Parathyroid adenoma (tissue), 2 donors: ENCODE measurements around the gene TMCC1.

Source experiments
- H2AFZ ChIP-seq: fragments of 300-600 bp; sonication (generic); one replicate; pipeline ENCODE4 v1.7.0; 2017; ENCODE audit warnings: antibody characterized with exemption, mild to moderate bottlenecking
- H3K27ac ChIP-seq: fragments of 300-600 bp; sonication (generic); one replicate; pipeline ENCODE4 v1.7.0; 2017
- H3K27me3 ChIP-seq: fragments of 300-600 bp; sonication (generic); one replicate; pipeline ENCODE4 v1.7.0; 2017; ENCODE audit warnings: low read length; ENCODE audit not compliant: control insufficient read depth, insufficient read depth
- H3K36me3 ChIP-seq: fragments of 300-600 bp; sonication (generic); one replicate; pipeline ENCODE4 v1.7.0; 2017; ENCODE audit warnings: low read length; ENCODE audit not compliant: control insufficient read depth, insufficient read depth
- H3K4me1 ChIP-seq: fragments of 300-600 bp; sonication (generic); one replicate; pipeline ENCODE4 v1.7.0; 2017; ENCODE audit warnings: control low read depth
- H3K4me2 ChIP-seq: fragments of 300-600 bp; sonication (generic); one replicate; pipeline ENCODE4 v1.7.0; 2017; ENCODE audit warnings: low read length
- H3K4me3 ChIP-seq: fragments of 300-600 bp; sonication (generic); one replicate; pipeline ENCODE4 v1.7.0; 2017; ENCODE audit warnings: low read depth, low read length
- H3K79me2 ChIP-seq: fragments of 300-600 bp; sonication (generic); one replicate; pipeline ENCODE4 v1.7.0; 2017; ENCODE audit warnings: control low read depth
- H3K9ac ChIP-seq: fragments of 300-600 bp; sonication (generic); one replicate; pipeline ENCODE4 v1.7.0; 2017; ENCODE audit warnings: mild to moderate bottlenecking
- H3K9me3 ChIP-seq: fragments of 300-600 bp; sonication (generic); one replicate; pipeline ENCODE4 v1.7.0; 2017; ENCODE audit warnings: low read length; ENCODE audit not compliant: control insufficient read depth
- CTCF ChIP-seq: fragments of 300-600 bp; sonication (generic); IDR thresholded peaks from one replicate; pipeline ENCODE4 v1.7.0; 2017; ENCODE audit warnings: antibody characterized with exemption, mild to moderate bottlenecking
- donor health status: primary hyperparathyroidism.

TMCC1 gene

GRCh38 chr3:129938140-129938930 lies 44.8 kb upstream of the TMCC1 start:
- no peak overlapping the region for H3K4me3 ChIP-seq
- no peaks in the 10 kb centered on the region for H3K9me3 ChIP-seq
- no peaks in the 10 kb centered on the region for H3K27me3 ChIP-seq
- H3K9ac ChIP-seq, result no peak overlapping the region
- H2AFZ ChIP-seq, result no peak overlapping the region
- H3K36me3 ChIP-seq, result no peaks in the 10 kb centered on the region
- no peak overlapping the region for H3K27ac ChIP-seq
- no peaks in the 10 kb centered on the region for H3K4me1 ChIP-seq
- no peak for TF ChIP-seq CTCF
- H3K4me2 ChIP-seq, result no peak overlapping the region
- H3K79me2 ChIP-seq, result no peaks in the 10 kb centered on the region

- no peak overlapping the region for H2AFZ ChIP-seq
- no peaks in the 10 kb centered on the region for H3K9me3 ChIP-seq
- no peaks in the 10 kb centered on the region for H3K27me3 ChIP-seq
- no peak overlapping the region for H3K27ac ChIP-seq
- H3K4me1 ChIP-seq, result no peaks in the 10 kb centered on the region
- no peaks in the 10 kb centered on the region for H3K36me3 ChIP-seq
- H3K4me3 ChIP-seq, result no peak overlapping the region
- H3K79me2 ChIP-seq, result no peaks in the 10 kb centered on the region
- H3K9ac ChIP-seq, result no peak overlapping the region
- H3K4me2 ChIP-seq, result no peak overlapping the region
- no peak for TF ChIP-seq CTCF
Observed at GRCh38 chr3:129937717-129938116, 44.2 kb upstream of the TMCC1 start.

GRCh38 chr3:129936757-129937156 lies 43.2 kb upstream of the TMCC1 start:
- H3K27ac ChIP-seq, result no peak overlapping the region
- H3K9ac ChIP-seq, result no peak overlapping the region

GRCh38 chr3:129934234-129935123 lies 41.0 kb upstream of the TMCC1 start:
- Histone ChIP-seq H3K4me2 (no peak overlapping the region), H3K9me3 (no peaks in the 10 kb centered on the region), H3K27me3 (no peaks in the 10 kb centered on the region), H2AFZ (peak overlapping the region; percentile 74), H3K27ac (no peak overlapping the region), H3K36me3 (no peaks in the 10 kb centered on the region), H3K9ac (no peak overlapping the region), H3K79me2 (no peaks in the 10 kb centered on the region), H3K4me3 (no peak overlapping the region), H3K4me1 (no peaks in the 10 kb centered on the region)
- TF ChIP-seq CTCF, result peak; percentile 93

More at GRCh38 chr3:129936757-129937156, 43.2 kb upstream of the TMCC1 start:
- Histone ChIP-seq H3K4me2 (peak overlapping the region; percentile 55), H3K79me2 (no peaks in the 10 kb centered on the region), H3K4me3 (peak overlapping the region; percentile 45), H3K36me3 (no peaks in the 10 kb centered on the region), H3K4me1 (no peaks in the 10 kb centered on the region), H3K9me3 (no peaks in the 10 kb centered on the region), H3K27me3 (no peaks in the 10 kb centered on the region), H2AFZ (peak overlapping the region; percentile 66)
- TF ChIP-seq CTCF, result no peak
